Astrocyte (in vitro differentiated cells and primary cell): ENCODE measurements around the gene OR10G6. TPM values are rescaled to one million over a fixed set of nuclear protein-coding genes. Genes with fewer than 3 reads are reported as not detected.

Experiments used
- DNase-seq: peaks from one replicate; pipeline ENCODE4 v3.0.0-alpha.2; 2010; ENCODE audit warnings: low read depth
- FAIRE-seq: peaks from 2 replicates; lab custom pipeline; 2011; peaks lifted over from hg19 to GRCh38; lab: Jason Lieb, UNC
- H2AFZ ChIP-seq: 2 replicates; pipeline ENCODE4 v1.6.0; 2012; ENCODE audit warnings: low read depth, low read length, inconsistent platforms
- H3K27ac ChIP-seq: 2 replicates; pipeline ENCODE4 v1.5.1; 2011; ENCODE audit warnings: low read depth, low read length, inconsistent platforms
- H3K27me3 ChIP-seq: 2 replicates; pipeline ENCODE4 v1.6.0; 2011; ENCODE audit warnings: low read length, inconsistent platforms; ENCODE audit not compliant: insufficient read depth
- H3K36me3 ChIP-seq: 2 replicates; pipeline ENCODE4 v1.5.1; 2011; ENCODE audit warnings: low read length, inconsistent platforms; ENCODE audit not compliant: insufficient read depth
- H3K4me1 ChIP-seq: 2 replicates; pipeline ENCODE4 v1.5.1; 2011; ENCODE audit warnings: low read length, inconsistent platforms; ENCODE audit not compliant: insufficient read depth
- H3K4me2 ChIP-seq: 2 replicates; pipeline ENCODE4 v1.6.0; 2012; ENCODE audit warnings: low read length, inconsistent platforms
- H3K4me3 ChIP-seq: 2 replicates; pipeline ENCODE4 v1.5.1; 2011; ENCODE audit warnings: low read depth, mild to moderate bottlenecking, low read length, inconsistent platforms; ENCODE audit not compliant: insufficient read depth
- H3K79me2 ChIP-seq: 2 replicates; pipeline ENCODE4 v1.6.0; 2012; ENCODE audit warnings: mild to moderate bottlenecking, low read length, inconsistent platforms; ENCODE audit not compliant: insufficient read depth
- H3K9ac ChIP-seq: 2 replicates; pipeline ENCODE4 v1.6.0; 2012; ENCODE audit warnings: mild to moderate bottlenecking, low read length, inconsistent platforms
- H3K9me3 ChIP-seq: 2 replicates; pipeline ENCODE4 v1.5.1; 2012; ENCODE audit warnings: low read depth, mild to moderate bottlenecking, low read length, inconsistent platforms; ENCODE audit not compliant: insufficient read depth
- H4K20me1 ChIP-seq: 2 replicates; pipeline ENCODE4 v1.6.0; 2012; ENCODE audit warnings: low read length, inconsistent platforms; ENCODE audit not compliant: insufficient read depth
- H3K27ac Mint-ChIP-seq: one replicate; pipeline ENCODE4 v1.8.0; 2021; ENCODE audit warnings: mild to moderate bottlenecking, mixed read lengths; ENCODE audit not compliant: unreplicated experiment
- H3K27me3 Mint-ChIP-seq: one replicate; pipeline ENCODE4 v1.8.0; 2021; ENCODE audit warnings: low read depth, mixed read lengths; ENCODE audit not compliant: unreplicated experiment
- H3K36me3 Mint-ChIP-seq: one replicate; pipeline ENCODE4 v1.8.0; 2021; ENCODE audit warnings: low read depth, mixed read lengths; ENCODE audit not compliant: unreplicated experiment
- H3K4me1 Mint-ChIP-seq: one replicate; pipeline ENCODE4 v1.8.0; 2021; ENCODE audit warnings: low read depth, mixed read lengths; ENCODE audit not compliant: unreplicated experiment
- H3K4me3 Mint-ChIP-seq: one replicate; pipeline ENCODE4 v1.8.0; 2021; ENCODE audit warnings: mild to moderate bottlenecking, moderate library complexity, mixed read lengths; ENCODE audit not compliant: unreplicated experiment
- H3K9me3 Mint-ChIP-seq: one replicate; pipeline ENCODE4 v1.8.0; 2021; ENCODE audit warnings: mild to moderate bottlenecking, mixed read lengths; ENCODE audit not compliant: unreplicated experiment
- EZH2 ChIP-seq: IDR thresholded peaks from 2 replicates; pipeline ENCODE4 v1.6.1; 2012; ENCODE audit warnings: mild to moderate bottlenecking, low read length, inconsistent platforms; ENCODE audit not compliant: insufficient read depth
- total RNA-seq: library from RNA; stranded (reverse); gene quantifications from 2 replicates; pipeline ENCODE4 v1.2.1, GENCODE V29; 2021
- TF ChIP-seq, protein P1 (sequence below): IDR thresholded peaks from 2 replicates; pipeline ENCODE4 v1.5.1; 2011; ENCODE audit warnings: low read depth, mild to moderate bottlenecking, inconsistent platforms, low read length, moderate library complexity; ENCODE audit not compliant: insufficient read depth

OR10G6 gene
- total RNA-seq, 1 donor from 2014 or later: not detected

DNA sequence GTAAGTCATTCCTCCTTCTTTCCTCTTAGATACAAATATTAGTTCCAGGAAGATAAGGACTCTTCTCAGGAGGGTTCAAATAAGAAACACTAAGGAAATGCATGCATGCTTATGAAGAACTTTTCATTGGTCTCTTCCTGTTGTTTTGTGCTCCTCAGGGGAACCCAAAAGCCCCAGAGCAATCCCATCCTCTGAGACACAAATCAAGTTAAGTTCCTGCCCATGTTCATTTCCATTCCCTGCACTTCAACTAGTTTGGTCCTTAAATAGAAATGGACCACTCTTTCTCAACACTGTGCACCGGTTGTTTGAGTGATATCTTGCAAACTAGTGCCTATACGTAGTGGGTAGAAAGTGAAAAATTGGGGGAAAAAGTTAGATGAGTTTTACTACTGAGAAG is 17.7 kb upstream of the OR10G6 start, which contains the start of gene OR10G4:
OR10G4 (plus strand) TSS at position 301 of the 400 bp plus-strand sequence. CDS start 2,578 bp downstream, outside the sequence.
- Histone ChIP-seq H3K4me1 (no peaks in the 10 kb centered on the region), H3K79me2 (no peaks in the 10 kb centered on the region), H3K9me3 (no peaks in the 10 kb centered on the region), H3K4me3 (no peak within 1 kb of the TSS), H3K36me3 (no peaks in the 10 kb centered on the region), H2AFZ (no peak within 1 kb of the TSS), H4K20me1 (no peaks in the 10 kb centered on the region), H3K27me3 (no peaks in the 10 kb centered on the region), H3K9ac (no peak within 1 kb of the TSS), H3K27ac (no peak within 1 kb of the TSS), H3K4me2 (no peak within 1 kb of the TSS)
- Mint-ChIP-seq H3K4me1 (no peaks in the 10 kb centered on the region), H3K27ac (no peak within 1 kb of the TSS), H3K36me3 (no peaks in the 10 kb centered on the region), H3K27me3 (no peaks in the 10 kb centered on the region), H3K9me3 (no peaks in the 10 kb centered on the region), H3K4me3 (no peak within 1 kb of the TSS)
- TF ChIP-seq, protein P1, sequence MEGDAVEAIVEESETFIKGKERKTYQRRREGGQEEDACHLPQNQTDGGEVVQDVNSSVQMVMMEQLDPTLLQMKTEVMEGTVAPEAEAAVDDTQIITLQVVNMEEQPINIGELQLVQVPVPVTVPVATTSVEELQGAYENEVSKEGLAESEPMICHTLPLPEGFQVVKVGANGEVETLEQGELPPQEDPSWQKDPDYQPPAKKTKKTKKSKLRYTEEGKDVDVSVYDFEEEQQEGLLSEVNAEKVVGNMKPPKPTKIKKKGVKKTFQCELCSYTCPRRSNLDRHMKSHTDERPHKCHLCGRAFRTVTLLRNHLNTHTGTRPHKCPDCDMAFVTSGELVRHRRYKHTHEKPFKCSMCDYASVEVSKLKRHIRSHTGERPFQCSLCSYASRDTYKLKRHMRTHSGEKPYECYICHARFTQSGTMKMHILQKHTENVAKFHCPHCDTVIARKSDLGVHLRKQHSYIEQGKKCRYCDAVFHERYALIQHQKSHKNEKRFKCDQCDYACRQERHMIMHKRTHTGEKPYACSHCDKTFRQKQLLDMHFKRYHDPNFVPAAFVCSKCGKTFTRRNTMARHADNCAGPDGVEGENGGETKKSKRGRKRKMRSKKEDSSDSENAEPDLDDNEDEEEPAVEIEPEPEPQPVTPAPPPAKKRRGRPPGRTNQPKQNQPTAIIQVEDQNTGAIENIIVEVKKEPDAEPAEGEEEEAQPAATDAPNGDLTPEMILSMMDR: no peak
- TF ChIP-seq EZH2: no peak
- FAIRE-seq (no peak), DNase-seq (no peak)

DNA sequence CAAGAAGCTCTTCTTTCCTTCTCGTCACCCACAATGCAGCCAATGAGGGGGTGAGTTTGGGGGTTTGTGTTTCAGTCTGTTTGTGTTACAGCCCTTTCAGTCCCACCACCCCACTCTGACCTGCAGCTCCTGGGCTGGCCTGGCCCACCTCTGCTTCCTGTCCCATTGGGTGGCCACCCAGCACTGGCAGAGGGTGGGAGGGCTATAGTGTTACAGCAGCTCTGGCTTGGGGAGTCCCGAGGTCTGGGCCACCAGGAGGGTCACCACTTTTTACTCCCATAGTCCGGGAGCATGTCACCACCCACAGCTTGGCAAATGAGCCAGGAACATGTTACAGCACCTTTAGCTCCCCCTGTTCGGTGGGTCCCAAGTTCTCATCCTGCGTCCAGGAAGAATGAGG is 15.7 kb downstream of the OR10G6 start:
- H3K4me3 Mint-ChIP-seq: no peak overlapping the region
- Histone ChIP-seq H4K20me1 (no peaks in the 10 kb centered on the region), H3K36me3 (no peaks in the 10 kb centered on the region), H3K9me3 (no peaks in the 10 kb centered on the region), H2AFZ (no peak overlapping the region), H3K4me3 (no peak overlapping the region), H3K4me2 (no peak overlapping the region), H3K4me1 (no peaks in the 10 kb centered on the region), H3K27ac (no peak overlapping the region), H3K27me3 (no peaks in the 10 kb centered on the region), H3K9ac (no peak overlapping the region), H3K79me2 (no peaks in the 10 kb centered on the region)
- no peaks in the 10 kb centered on the region for H3K36me3 Mint-ChIP-seq
- no peak for TF ChIP-seq EZH2
- TF ChIP-seq, protein P1: no peak
- peaks cover 2% of the 10 kb centered on the region for H3K27me3 Mint-ChIP-seq
- no peak overlapping the region for H3K27ac Mint-ChIP-seq
- peaks cover 4% of the 10 kb centered on the region for H3K9me3 Mint-ChIP-seq
- no peak for DNase-seq
- H3K4me1 Mint-ChIP-seq: peaks cover 7% of the 10 kb centered on the region
- no peak for FAIRE-seq

DNA sequence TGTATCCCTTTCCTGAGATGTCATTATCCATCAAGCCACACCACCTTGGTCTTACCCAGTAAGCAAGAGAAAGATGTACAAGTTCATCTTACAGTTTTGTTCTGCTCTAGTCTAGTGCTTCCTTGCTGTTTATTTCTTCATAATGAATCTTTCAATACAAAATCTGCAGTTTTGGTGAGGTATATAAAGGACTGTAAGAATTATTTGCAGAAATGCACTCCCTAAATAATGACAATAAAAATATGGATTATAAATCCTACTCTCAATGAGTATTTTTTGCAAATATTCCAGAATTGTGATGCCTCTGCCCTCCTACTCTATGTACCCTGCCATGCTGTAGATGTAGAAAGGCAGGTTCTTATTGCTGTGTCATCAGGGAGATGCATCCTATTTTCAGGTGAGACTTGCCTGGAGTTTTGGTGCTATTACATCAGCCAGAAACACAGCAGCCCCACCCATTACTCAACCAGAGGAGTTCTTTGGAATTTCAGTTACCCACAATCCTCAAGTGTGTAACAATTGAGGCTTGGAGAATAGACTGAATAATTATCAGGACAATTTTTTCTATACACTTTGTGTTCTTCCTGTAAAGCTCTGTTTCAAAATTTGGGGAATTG is 17.1 kb downstream of the OR10G6 start, which contains the start of gene OR10S1:
OR10S1 (minus strand) TSS at position 51 of the 617 bp plus-strand sequence. CDS start 117 bp downstream, outside the sequence.
- no peaks in the 10 kb centered on the region for H3K36me3 Mint-ChIP-seq
- FAIRE-seq: no peak
- no peaks in the 10 kb centered on the region for H3K9me3 ChIP-seq
- H3K27me3 ChIP-seq: no peaks in the 10 kb centered on the region
- no peak within 1 kb of the TSS for H3K4me3 ChIP-seq
- TF ChIP-seq, protein P1: no peak
- no peak for TF ChIP-seq EZH2
- H3K9me3 Mint-ChIP-seq: peaks cover 3% of the 10 kb centered on the region
- no peaks in the 10 kb centered on the region for H3K79me2 ChIP-seq
- H3K4me1 Mint-ChIP-seq: peaks cover 14% of the 10 kb centered on the region
- H2AFZ ChIP-seq: no peak within 1 kb of the TSS
- no peak within 1 kb of the TSS for H3K9ac ChIP-seq
- H3K4me1 ChIP-seq: no peaks in the 10 kb centered on the region
- no peaks in the 10 kb centered on the region for H3K36me3 ChIP-seq
- no peak for DNase-seq
- no peak within 1 kb of the TSS for H3K27ac Mint-ChIP-seq
- H3K27me3 Mint-ChIP-seq: peaks cover 2% of the 10 kb centered on the region
- H4K20me1 ChIP-seq: no peaks in the 10 kb centered on the region
- no peak within 1 kb of the TSS for H3K4me3 Mint-ChIP-seq
- H3K4me2 ChIP-seq: no peak within 1 kb of the TSS
- H3K27ac ChIP-seq: no peak within 1 kb of the TSS
